IMR-90 (cell line): ENCODE results near the gene FOXO3. TPM values are rescaled to one million over a fixed set of nuclear protein-coding genes. Genes with fewer than 3 reads are reported as not detected.

Experiments used
- ATAC-seq: fragments of 200-7000 bp; cut with Tn5 transposase; 2 replicates; pipeline ENCODE4 v1.9.1; 2020; ENCODE audit warnings: low read depth, mild to moderate bottlenecking, moderate library complexity
- BruUV-seq: library from RNA; stranded (reverse); fragments of 400-500 nt; replicated peaks from 2 replicates; lab custom pipeline; 2021; lab: Mats Ljungman, UMichigan
- CTCF ChIA-PET: fragments of 300-600 bp; formaldehyde crosslinking; extraction: SDS; loops from one replicate; lab custom pipeline; 2021; ENCODE audit warnings: antibody characterized with exemption; lab: Yijun Ruan, JAX
- POLR2A ChIA-PET: fragments of 300-600 bp; sonication (Branson Sonifier 250); formaldehyde crosslinking; loops from one replicate; lab custom pipeline; 2022; ENCODE audit warnings: antibody characterized with exemption; ENCODE audit not compliant: unreplicated experiment; lab: Charles Lee
- DNase-seq: peaks from one replicate; pipeline ENCODE4 v3.0.0; 2013
- H2AFZ ChIP-seq: replicated peaks from 2 replicates; pipeline ENCODE3; 2013; ENCODE audit warnings: low read length, mild to moderate bottlenecking; ENCODE audit not compliant: poor library complexity
- H2AK5ac ChIP-seq: 2 replicates; pipeline ENCODE4 v1.6.1; 2013; ENCODE audit warnings: low read depth, low read length, inconsistent platforms
- H2AK9ac ChIP-seq: replicated peaks from 2 replicates; pipeline ENCODE3; 2013; ENCODE audit warnings: mild to moderate bottlenecking, low read depth, low read length, moderate library complexity; ENCODE audit not compliant: poor library complexity
- H2BK120ac ChIP-seq: 2 replicates; pipeline ENCODE4 v1.6.1; 2013; ENCODE audit warnings: low read depth, low read length, inconsistent platforms
- H2BK15ac ChIP-seq: 3 replicates; pipeline ENCODE4 v1.6.1; 2013; ENCODE audit warnings: low read depth, low read length, inconsistent platforms
- H2BK20ac ChIP-seq: 2 replicates; pipeline ENCODE4 v1.6.1; 2013; ENCODE audit warnings: low read depth, mild to moderate bottlenecking, inconsistent platforms, low read length, moderate library complexity
- H2BK5ac ChIP-seq: 2 replicates; pipeline ENCODE4 v1.6.1; 2013; ENCODE audit warnings: mild to moderate bottlenecking, low read depth, low read length, inconsistent platforms; ENCODE audit not compliant: poor library complexity, severe bottlenecking
- H3K14ac ChIP-seq: replicated peaks from 2 replicates; pipeline ENCODE4 v1.6.1; 2013; ENCODE audit warnings: low read depth, low read length, inconsistent platforms
- H3K18ac ChIP-seq: 2 replicates; pipeline ENCODE4 v1.6.1; 2013; ENCODE audit warnings: low read depth, low read length, control low read depth
- H3K23ac ChIP-seq: 2 replicates; pipeline ENCODE4 v1.6.1; 2013; ENCODE audit warnings: low read depth, low read length, inconsistent platforms
- H3K27ac ChIP-seq: 2 replicates; pipeline ENCODE4 v1.5.1; 2013; ENCODE audit warnings: mild to moderate bottlenecking, control low read depth, low read length; ENCODE audit not compliant: insufficient read depth
- H3K27me3 ChIP-seq: 2 replicates; pipeline ENCODE4 v1.6.1; 2013; ENCODE audit warnings: low read length; ENCODE audit not compliant: control insufficient read depth, insufficient read depth
- H3K36me3 ChIP-seq: 2 replicates; pipeline ENCODE4 v1.6.1; 2013; ENCODE audit warnings: low read length, mixed read lengths; ENCODE audit not compliant: control insufficient read depth, insufficient read depth
- H3K4ac ChIP-seq: 2 replicates; pipeline ENCODE4 v1.6.1; 2013; ENCODE audit warnings: low read depth, low read length, inconsistent platforms
- H3K4me1 ChIP-seq: 2 replicates; pipeline ENCODE4 v1.6.1; 2013; ENCODE audit warnings: low read length, mixed read lengths; ENCODE audit not compliant: control insufficient read depth, insufficient read depth
- H3K4me2 ChIP-seq: 2 replicates; pipeline ENCODE4 v1.6.1; 2013; ENCODE audit warnings: low read depth, mild to moderate bottlenecking, control low read depth, low read length, moderate library complexity
- H3K4me3 ChIP-seq: 2 replicates; pipeline ENCODE4 v1.5.1; 2013; ENCODE audit warnings: low read depth, mild to moderate bottlenecking, control low read depth, low read length, moderate library complexity; ENCODE audit not compliant: insufficient read depth
- H3K56ac ChIP-seq: 2 replicates; pipeline ENCODE4 v1.6.1; 2013; ENCODE audit warnings: low read length, inconsistent platforms; ENCODE audit not compliant: insufficient read depth; ENCODE audit errors: extremely low read depth
- H3K79me1 ChIP-seq, 2 experiments: 2 replicates each; pipeline ENCODE4 v1.6.1; 2013; ENCODE audit warnings: low read length in 2 of 2, inconsistent platforms in 1 of 2, low read depth in 1 of 2
- H3K9ac ChIP-seq: 2 replicates; pipeline ENCODE4 v1.6.1; 2013; ENCODE audit warnings: low read depth, low read length, control low read depth
- H3K9me1 ChIP-seq: 2 replicates; pipeline ENCODE4 v1.6.1; 2013; ENCODE audit warnings: low read length, inconsistent platforms; ENCODE audit not compliant: insufficient read depth
- H3K9me3 ChIP-seq: 2 replicates; pipeline ENCODE4 v1.6.1; 2013; ENCODE audit warnings: low read length; ENCODE audit not compliant: control insufficient read depth, insufficient read depth
- H4K20me1 ChIP-seq: 2 replicates; pipeline ENCODE4 v1.6.1; 2013; ENCODE audit warnings: low read length, inconsistent platforms; ENCODE audit not compliant: insufficient read depth
- H4K5ac ChIP-seq: 2 replicates; pipeline ENCODE4 v1.6.1; 2013; ENCODE audit warnings: mild to moderate bottlenecking, low read depth, low read length, control low read depth
- H4K8ac ChIP-seq, 2 experiments: 2 replicates each; pipeline ENCODE4 v1.6.1; 2013; ENCODE audit warnings: low read depth in 2 of 2, low read length in 2 of 2, control low read depth in 1 of 2, inconsistent platforms in 1 of 2
- H4K91ac ChIP-seq: 2 replicates; pipeline ENCODE4 v1.6.1; 2013; ENCODE audit warnings: low read depth, low read length, inconsistent platforms; ENCODE audit not compliant: insufficient read depth
- CEBPB ChIP-seq: IDR thresholded peaks from 2 replicates; pipeline ENCODE4 v1.6.1; 2012; ENCODE audit warnings: low read depth, low read length, improper control_type of control experiment
- FOS ChIP-seq: fragments of 150-350 bp; IDR thresholded peaks from 2 replicates; pipeline ENCODE4 v1.6.1; 2016; ENCODE audit warnings: low read depth, low read length
- MXI1 ChIP-seq: IDR thresholded peaks from 2 replicates; pipeline ENCODE4 v1.6.1; 2012; ENCODE audit warnings: low read depth, mild to moderate bottlenecking, low read length, moderate library complexity, borderline replicate concordance
- SMC3 ChIP-seq: fragments of 150-350 bp; IDR thresholded peaks from 2 replicates; pipeline ENCODE4 v1.6.1; 2016; ENCODE audit warnings: low read depth, mild to moderate bottlenecking, antibody characterized with exemption, low read length, moderate library complexity
- WGBS, 2 experiments: methylation state at CpG; one replicate each; pipeline versions ENCODE4 v1.1.5 to v1.1.7; 2013; ENCODE audit warnings: missing lambda C conversion rate in 2 of 2; ENCODE audit not compliant: insufficient read length in 1 of 2; ENCODE audit errors: extremely low coverage in 2 of 2; 5-methylcytosine and 5-hydroxymethylcytosine counted together
- dilution Hi-C: fragments of 300-500 bp; cut with HindIII; formaldehyde crosslinking; loops from one replicate; pipeline ENCODE4 v1.14.3; 2018; ENCODE audit warnings: low sequenced_read_pairs; ENCODE audit not compliant: unreplicated experiment
- in situ Hi-C: fragments of 300-500 bp; cut with MboI; formaldehyde crosslinking; loops from 3 replicates; pipeline ENCODE4 v1.14.3; 2019; ENCODE audit warnings: low sequenced_read_pairs, inconsistent platforms, mixed read lengths
- intact Hi-C: fragments of 100-400 bp; cut with micrococcal nuclease; formaldehyde crosslinking; loops from 2 replicates; pipeline ENCODE4 v1.10.0; 2022
- polyA plus RNA-seq, 3 experiments: library from polyadenylated mRNA; depleted of rRNA; stranded (reverse); fragments of >200 nt; gene quantifications; 2 replicates each; pipeline ENCODE4 v1.2.3, GENCODE V29; 2012; ENCODE audit warnings: low replicate concordance in 1 of 3
- total RNA-seq: library from RNA; depleted of rRNA; stranded (reverse); fragments of >200 nt; gene quantifications from 2 replicates; pipeline ENCODE4 v1.2.3, GENCODE V29; 2012

FOXO3 gene
- total and polyA plus RNA-seq, 2 of the 4 experiments (the other 2 are of a cell fraction), result 17.5 to 38.7 TPM

DNA sequence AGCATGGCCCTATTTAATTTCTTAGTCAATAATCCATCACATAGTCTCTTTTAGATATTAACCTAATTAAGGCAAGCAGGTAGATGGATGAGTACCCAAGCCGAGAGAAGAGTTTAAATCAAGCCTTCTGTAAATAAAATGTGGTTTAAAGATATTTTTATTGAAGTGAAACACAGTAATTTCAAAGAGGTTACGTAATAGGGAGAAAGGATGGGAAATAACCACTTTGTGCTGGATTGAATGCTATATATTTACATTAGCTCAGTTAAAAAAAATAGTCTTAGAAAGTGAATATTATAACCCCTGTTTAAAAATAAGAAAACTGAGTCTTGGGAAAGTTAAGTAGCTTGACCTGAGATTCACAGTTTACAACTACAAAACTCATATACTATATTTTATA lies 37.0 kb upstream of the FOXO3 start:
- CTCF ChIA-PET, result interaction anchor here (0.5 to 1.7 kb wide), 3 partner anchors 11 to 409 kb away, joined by 3 to 4 read pairs (median 3); no protein-coding TSS in a partner anchor
- dilution Hi-C loops, result no loop called here

More for the DNA sequence above, 37.0 kb upstream of the FOXO3 start:
- Histone ChIP-seq H2BK120ac (no peak overlapping the region), H3K27me3 (peaks cover 3% of the 10 kb centered on the region; the same call in 1 of the 2 replicates), H3K9me1 (no peaks in the 10 kb centered on the region), H2BK5ac (no peak overlapping the region), H3K79me1 (no peaks in the 10 kb centered on the region), H4K91ac (no peak overlapping the region), H2AK5ac (no peak overlapping the region), H3K9me3 (no peaks in the 10 kb centered on the region), H4K8ac (no peak overlapping the region), H4K20me1 (no peaks in the 10 kb centered on the region; the same call in 1 of the 2 replicates), H3K9ac (no peak overlapping the region), H3K56ac (no peak overlapping the region), H3K18ac (no peak overlapping the region), H3K4me2 (no peak overlapping the region), H3K4me1 (peaks cover 2% of the 10 kb centered on the region; the same call in 1 of the 2 replicates), H3K4ac (no peak overlapping the region), H4K5ac (no peak overlapping the region), H3K4me3 (no peak overlapping the region), H3K36me3 (no peaks in the 10 kb centered on the region), H3K14ac (no peak overlapping the region), H3K23ac (no peak overlapping the region), H3K27ac (no peak overlapping the region), H2AFZ (no peak overlapping the region), H2BK15ac (no peak overlapping the region), H2AK9ac (no peak overlapping the region), H2BK20ac (no peak overlapping the region)
- no peak for DNase-seq
- intact Hi-C loops (loop anchor here (2.0 kb wide), 1 partner anchor 543 kb away; no protein-coding TSS in a partner anchor), in situ Hi-C loops (no loop called here)
- BruUV-seq, result no TSS peak
- peak; percentile 72 for TF ChIP-seq CEBPB
- TF ChIP-seq FOS, result no peak
- no peak for TF ChIP-seq MXI1
- TF ChIP-seq SMC3, result no peak
- WGBS, 2 experiments, result no CpG with 5 or more reads among the region's 2 CpGs
- no peak for ATAC-seq
- POLR2A ChIA-PET, result no interaction called here
